22Rv1 (cell line): ENCODE data around the gene KIAA0825.

Experiments
- ZFX ChIP-seq: fragments of 450-650 bp; IDR thresholded peaks from 2 replicates; pipeline ENCODE4 v1.6.1; 2017; ENCODE audit warnings: antibody characterized with exemption, borderline replicate concordance
- TF ChIP-seq, protein P1 (sequence below): fragments of 450-650 bp; IDR thresholded peaks from 2 replicates; pipeline ENCODE4 v1.5.1; 2017; ENCODE audit warnings: mild to moderate bottlenecking

DNA sequence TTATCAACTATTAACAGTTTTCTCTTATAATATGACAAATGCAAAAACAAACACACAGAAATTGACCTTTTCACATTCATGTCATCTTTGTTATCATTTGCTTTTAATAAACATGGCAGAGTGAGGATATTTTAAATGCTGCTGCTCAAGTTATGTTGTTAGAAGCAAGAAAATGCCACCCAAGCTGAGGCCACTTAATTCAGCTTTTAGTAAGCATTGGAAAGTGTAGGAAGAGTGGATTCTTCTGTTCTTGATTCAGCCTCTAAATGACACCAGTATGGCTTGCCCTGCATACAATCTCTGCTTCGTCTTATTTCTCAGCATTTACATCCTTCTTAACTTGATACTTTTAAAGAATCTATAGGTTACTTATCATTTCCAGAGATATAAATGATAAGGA lies 456.6 kb downstream of the KIAA0825 start:
- TF ChIP-seq, protein P1, sequence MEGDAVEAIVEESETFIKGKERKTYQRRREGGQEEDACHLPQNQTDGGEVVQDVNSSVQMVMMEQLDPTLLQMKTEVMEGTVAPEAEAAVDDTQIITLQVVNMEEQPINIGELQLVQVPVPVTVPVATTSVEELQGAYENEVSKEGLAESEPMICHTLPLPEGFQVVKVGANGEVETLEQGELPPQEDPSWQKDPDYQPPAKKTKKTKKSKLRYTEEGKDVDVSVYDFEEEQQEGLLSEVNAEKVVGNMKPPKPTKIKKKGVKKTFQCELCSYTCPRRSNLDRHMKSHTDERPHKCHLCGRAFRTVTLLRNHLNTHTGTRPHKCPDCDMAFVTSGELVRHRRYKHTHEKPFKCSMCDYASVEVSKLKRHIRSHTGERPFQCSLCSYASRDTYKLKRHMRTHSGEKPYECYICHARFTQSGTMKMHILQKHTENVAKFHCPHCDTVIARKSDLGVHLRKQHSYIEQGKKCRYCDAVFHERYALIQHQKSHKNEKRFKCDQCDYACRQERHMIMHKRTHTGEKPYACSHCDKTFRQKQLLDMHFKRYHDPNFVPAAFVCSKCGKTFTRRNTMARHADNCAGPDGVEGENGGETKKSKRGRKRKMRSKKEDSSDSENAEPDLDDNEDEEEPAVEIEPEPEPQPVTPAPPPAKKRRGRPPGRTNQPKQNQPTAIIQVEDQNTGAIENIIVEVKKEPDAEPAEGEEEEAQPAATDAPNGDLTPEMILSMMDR: no peak
- TF ChIP-seq ZFX: no peak
